Kidney epithelial cell (primary cell): ENCODE data around the gene SCNN1B. TPM values are rescaled to one million over a fixed set of nuclear protein-coding genes. Genes with fewer than 3 reads are reported as not detected.

Source experiments
- DNase-seq: peaks from one replicate; pipeline ENCODE4 v3.0.0-alpha.2; 2010; ENCODE audit warnings: low read depth
- H3K27me3 ChIP-seq: 2 replicates; pipeline ENCODE4 v1.6.0; 2011; ENCODE audit warnings: low read length; ENCODE audit not compliant: control insufficient read depth, insufficient read depth
- H3K36me3 ChIP-seq: 2 replicates; pipeline ENCODE4 v1.5.1; 2011; ENCODE audit warnings: low read length; ENCODE audit not compliant: control insufficient read depth, insufficient read depth
- H3K4me3 ChIP-seq: 2 replicates; pipeline ENCODE4 v1.5.1; 2011; ENCODE audit warnings: low read depth, mild to moderate bottlenecking, control low read depth, low read length
- CTCF ChIP-seq: IDR thresholded peaks from 2 replicates; pipeline ENCODE4 v1.5.1; 2011; ENCODE audit warnings: mild to moderate bottlenecking, moderate library complexity, low read length, control low read depth, inconsistent platforms; ENCODE audit not compliant: insufficient read depth, poor library complexity, severe bottlenecking
- total RNA-seq: library from RNA; depleted of rRNA; stranded (reverse); fragments of >200 nt; gene quantifications from 2 replicates; pipeline ENCODE4 v1.2.3, GENCODE V29; 2015

The SCNN1B gene
- total RNA-seq, 1 donor from 2014 or later = 0.38 TPM

DNA sequence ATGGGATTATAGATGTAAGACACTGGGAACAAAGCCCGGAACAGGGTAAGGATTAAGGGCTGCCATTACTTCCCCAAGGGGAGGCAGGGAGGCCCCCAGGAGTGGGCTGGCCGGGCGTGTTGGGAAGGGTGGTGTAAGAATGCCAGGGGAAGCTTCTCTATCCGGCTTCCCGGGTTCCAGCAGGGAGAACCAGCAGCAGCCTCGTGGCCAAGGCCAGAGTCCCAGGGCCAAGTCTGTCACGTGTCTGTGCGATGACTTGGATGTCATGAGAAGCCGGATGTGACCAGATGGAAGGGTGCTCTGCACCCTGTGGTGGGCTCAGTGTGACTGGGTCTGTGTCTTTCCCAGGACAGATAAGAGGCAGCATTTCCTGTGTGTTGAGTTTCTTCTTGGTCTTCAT, 52.1 kb downstream of the SCNN1B start:
- H3K36me3 ChIP-seq = no peaks in the 10 kb centered on the region
- no peak overlapping the region for H3K4me3 ChIP-seq
- no peak for DNase-seq
- no peaks in the 10 kb centered on the region for H3K27me3 ChIP-seq
- no peak for TF ChIP-seq CTCF

GRCh38 chr16:23355106-23355670, 53.1 kb downstream of the SCNN1B start:
- Histone ChIP-seq H3K4me3 (no peak overlapping the region), H3K27me3 (no peaks in the 10 kb centered on the region), H3K36me3 (no peaks in the 10 kb centered on the region)
- no peak for TF ChIP-seq CTCF
- no peak for DNase-seq

DNA sequence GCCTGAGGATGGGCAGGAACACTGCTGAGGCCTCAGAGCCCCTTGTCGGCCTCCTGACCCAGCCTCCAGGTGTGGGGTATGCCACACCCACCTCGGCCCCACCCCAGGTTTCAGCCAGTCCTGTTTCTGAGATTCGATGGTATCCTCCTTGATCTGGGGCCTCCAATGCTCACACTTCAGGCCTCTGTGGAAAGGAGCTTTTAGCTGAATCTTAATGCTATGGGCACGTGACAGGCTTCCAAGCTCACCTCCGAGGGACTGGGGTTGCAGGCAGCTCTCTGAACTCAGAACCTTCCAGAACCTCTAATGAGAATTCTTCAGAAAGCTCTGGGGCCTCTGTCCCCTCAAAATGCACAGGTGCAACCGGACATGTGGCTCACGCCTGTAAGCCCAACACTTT, 54.8 kb downstream of the SCNN1B start:
- Histone ChIP-seq H3K27me3 (no peaks in the 10 kb centered on the region), H3K4me3 (no peak overlapping the region), H3K36me3 (no peaks in the 10 kb centered on the region)
- no peak for TF ChIP-seq CTCF
- no peak for DNase-seq

- no peak for TF ChIP-seq CTCF
- Histone ChIP-seq H3K4me3 (no peak overlapping the region), H3K27me3 (no peaks in the 10 kb centered on the region), H3K36me3 (no peaks in the 10 kb centered on the region)
- no peak for DNase-seq
Measured at GRCh38 chr16:23357761-23358290, 55.7 kb downstream of the SCNN1B start.

- no peak for DNase-seq
- H3K36me3 ChIP-seq = no peaks in the 10 kb centered on the region
- no peak overlapping the region for H3K4me3 ChIP-seq
- no peak for TF ChIP-seq CTCF
- H3K27me3 ChIP-seq = no peaks in the 10 kb centered on the region
Measured at GRCh38 chr16:23359092-23359760, 57.1 kb downstream of the SCNN1B start.
